Suprapubic skin (tissue), 4 donors: ENCODE results near the gene GNAO1. TPM values are rescaled to one million over a fixed set of nuclear protein-coding genes. Genes with fewer than 3 reads are reported as not detected.

Source experiments
- DNase-seq, 2 donors: peaks; one replicate each; pipeline ENCODE4 v3.0.0-alpha.2; 2019; ENCODE audit warnings: low spot score in 2 of 2
- H3K27ac ChIP-seq: fragments of 200-600 bp; sonication (generic); one replicate; pipeline ENCODE4 v1.5.1; 2019
- H3K27me3 ChIP-seq: fragments of 200-600 bp; sonication (generic); one replicate; pipeline ENCODE4 v1.5.1; 2019
- H3K36me3 ChIP-seq: fragments of 200-600 bp; sonication (generic); one replicate; pipeline ENCODE4 v1.5.1; 2019
- H3K4me1 ChIP-seq: fragments of 200-600 bp; sonication (generic); one replicate; pipeline ENCODE4 v1.5.1; 2019
- H3K4me3 ChIP-seq: fragments of 200-600 bp; sonication (generic); one replicate; pipeline ENCODE4 v1.5.1; 2019; ENCODE audit warnings: mild to moderate bottlenecking
- H3K9me3 ChIP-seq: fragments of 200-600 bp; sonication (generic); one replicate; pipeline ENCODE4 v1.5.1; 2019
- CTCF ChIP-seq, 2 donors: fragments of 200-600 bp in 1 of 2; fragments of 450-650 bp in 1 of 2; sonication (generic) in 1 of 2; IDR thresholded peaks; one replicate each; pipeline ENCODE4 v1.5.1; 2016 to 2019; ENCODE audit warnings: antibody characterized with exemption in 2 of 2, mild to moderate bottlenecking in 1 of 2, moderate library complexity in 1 of 2
- EP300 ChIP-seq: sonication (generic); formaldehyde crosslinking; IDR thresholded peaks from one replicate; pipeline ENCODE4 v1.6.1; 2017; ENCODE audit warnings: antibody characterized with exemption
- POLR2A ChIP-seq, 2 donors: fragments of 450-650 bp; IDR thresholded peaks; one replicate each; pipeline ENCODE4 v1.6.1; 2017; ENCODE audit warnings: antibody characterized with exemption in 2 of 2, mild to moderate bottlenecking in 2 of 2, moderate library complexity in 2 of 2
- POLR2AphosphoS5 ChIP-seq, 3 donors: sonication (generic); formaldehyde crosslinking; IDR thresholded peaks; one replicate each; pipeline ENCODE4 v1.6.1; 2017; ENCODE audit warnings: antibody characterized with exemption in 3 of 3
- WGBS: methylation state at CpG from one replicate; pipeline ENCODE4 v1.1.5; 2018; 5-methylcytosine and 5-hydroxymethylcytosine counted together
- total RNA-seq, 4 donors: library from RNA; depleted of rRNA; stranded (reverse); fragments of >200 nt; gene quantifications; one replicate each; pipeline ENCODE4 v1.1.0, GENCODE V29; 2016

Gene GNAO1
- total RNA-seq, 4 donors from 2014 or later: 2.4 to 7.6 (median 5.8) TPM

- Histone ChIP-seq H3K27ac (no peak overlapping the region), H3K4me1 (peaks cover 16% of the 10 kb centered on the region), H3K4me3 (no peak overlapping the region), H3K9me3 (no peaks in the 10 kb centered on the region), H3K27me3 (no peaks in the 10 kb centered on the region), H3K36me3 (no peaks in the 10 kb centered on the region)
- TF ChIP-seq POLR2A (IDR thresholded peaks at IDR 0.05): no peak
- no peak for TF ChIP-seq CTCF (IDR thresholded peaks at IDR 0.05)
- TF ChIP-seq EP300: no peak
- TF ChIP-seq POLR2AphosphoS5 (IDR thresholded peaks at IDR 0.05): no peak
- DNase-seq: peak in 1 of 2 donors; percentile 55
- 81% methylated on average over 11 of the region's 11 CpGs for WGBS
Measured at GRCh38 chr16:56347670-56348069, 156.4 kb downstream of the GNAO1 start.

GRCh38 chr16:56348168-56349085, 157.1 kb downstream of the GNAO1 start:
- no peaks in the 10 kb centered on the region for H3K9me3 ChIP-seq
- H3K27me3 ChIP-seq: no peaks in the 10 kb centered on the region
- H3K4me1 ChIP-seq: peaks cover 16% of the 10 kb centered on the region
- peak in 1 of 2 donors; percentile 60 for DNase-seq
- TF ChIP-seq POLR2AphosphoS5 (IDR thresholded peaks at IDR 0.05) (no peak), POLR2A (IDR thresholded peaks at IDR 0.05) (no peak), CTCF (IDR thresholded peaks at IDR 0.05) (no peak), EP300 (no peak)
- H3K36me3 ChIP-seq: no peaks in the 10 kb centered on the region
- WGBS: 93% methylated on average over 20 of the region's 25 CpGs
- H3K4me3 ChIP-seq: no peak overlapping the region
- no peak overlapping the region for H3K27ac ChIP-seq

GRCh38 chr16:56349086-56349415, 157.8 kb downstream of the GNAO1 start:
- Histone ChIP-seq H3K9me3 (no peaks in the 10 kb centered on the region), H3K4me1 (peaks cover 16% of the 10 kb centered on the region), H3K4me3 (no peak overlapping the region), H3K27me3 (no peaks in the 10 kb centered on the region), H3K27ac (no peak overlapping the region), H3K36me3 (no peaks in the 10 kb centered on the region)
- peak in 1 of 2 donors; percentile 30 for DNase-seq
- TF ChIP-seq POLR2A (IDR thresholded peaks at IDR 0.05) (no peak), POLR2AphosphoS5 (IDR thresholded peaks at IDR 0.05) (no peak), CTCF (IDR thresholded peaks at IDR 0.05) (no peak), EP300 (no peak)
- WGBS: 94% methylated on average over 2 of the region's 2 CpGs

- WGBS: 89% methylated on average over 16 of the region's 16 CpGs
- Histone ChIP-seq H3K4me3 (no peak overlapping the region), H3K9me3 (no peaks in the 10 kb centered on the region), H3K36me3 (no peaks in the 10 kb centered on the region), H3K27me3 (no peaks in the 10 kb centered on the region), H3K27ac (no peak overlapping the region), H3K4me1 (peaks cover 16% of the 10 kb centered on the region)
- peak in 1 of 2 donors; percentile 46 for DNase-seq
- no peak for TF ChIP-seq CTCF (IDR thresholded peaks at IDR 0.05)
- no peak for TF ChIP-seq POLR2A (IDR thresholded peaks at IDR 0.05)
- no peak for TF ChIP-seq EP300
- TF ChIP-seq POLR2AphosphoS5 (IDR thresholded peaks at IDR 0.05): no peak
Measured at GRCh38 chr16:56349711-56350161, 158.4 kb downstream of the GNAO1 start.
